K562 (cell line): ENCODE results near the gene INPP5K. TPM values are rescaled to one million over a fixed set of nuclear protein-coding genes. Genes with fewer than 3 reads are reported as not detected.

Experiments
- ATAC-seq: fragments of 200-7000 bp; cut with Tn5 transposase; 3 replicates; pipeline ENCODE4 v1.9.1; 2020; ENCODE audit warnings: moderate library complexity
- BruUV-seq: library from RNA; stranded (reverse); fragments of 400-500 nt; replicated peaks from 2 replicates; lab custom pipeline; 2021; lab: Mats Ljungman, UMichigan
- CTCF ChIA-PET: fragments of 300-600 bp; formaldehyde crosslinking; extraction: SDS; loops from one replicate; lab custom pipeline; 2021; ENCODE audit warnings: low intra/inter-chr PET ratio; lab: Yijun Ruan, JAX
- POLR2A ChIA-PET: fragments of 300-600, 350-650 bp; sonication (Branson Sonifier 250); formaldehyde crosslinking; extraction: SDS; loops from one replicate; lab custom pipeline; 2021; ENCODE audit warnings: antibody characterized with exemption, inconsistent platforms; lab: Yijun Ruan, JAX
- DNase-seq, 4 experiments: peaks; one replicate each; pipeline versions ENCODE4 v3.0.0 to v3.0.0-alpha.2; 2011 to 2018; ENCODE audit warnings: low spot score in 3 of 4, mixed read lengths in 3 of 4; ENCODE audit errors: extremely low read depth in 1 of 4
- FAIRE-seq: peaks from 2 replicates; lab custom pipeline; 2011; peaks lifted over from hg19 to GRCh38; lab: Jason Lieb, UNC
- H2AFZ ChIP-seq: 2 replicates; pipeline ENCODE4 v1.6.0; 2011; ENCODE audit warnings: low read depth, low read length, control low read depth, inconsistent platforms
- H3K27ac ChIP-seq: fragments of 200-600 bp; 3 replicates; pipeline ENCODE4 v1.8.0; 2011; ENCODE audit warnings: low read depth, mild to moderate bottlenecking, control low read depth, inconsistent platforms, low read length, moderate library complexity, mixed read lengths; ENCODE audit errors: extremely low read depth
- H3K27me3 ChIP-seq, 2 experiments: fragments of 300-600 bp in 1 of 2; 2 replicates in 1 of 2; 3 replicates in 1 of 2; pipeline versions ENCODE4 v1.6.0 to v1.8.0; 2011; ENCODE audit warnings: inconsistent platforms in 2 of 2, low read length in 2 of 2, mild to moderate bottlenecking in 1 of 2, mixed read lengths in 1 of 2, moderate library complexity in 1 of 2; ENCODE audit not compliant: control insufficient read depth in 2 of 2, insufficient read depth in 2 of 2
- H3K36me3 ChIP-seq: fragments of 300-600 bp; 3 replicates; pipeline ENCODE4 v1.8.0; 2011; ENCODE audit warnings: mild to moderate bottlenecking, low read length, inconsistent platforms; ENCODE audit not compliant: control insufficient read depth, insufficient read depth
- H3K4me1 ChIP-seq, 2 experiments: fragments of 200-600 bp in 1 of 2; replicated peaks in 1 of 2; 2 replicates in 1 of 2; 3 replicates in 1 of 2; pipeline versions ENCODE4 v1.5.1 to v1.8.0; 2011; ENCODE audit warnings: inconsistent platforms in 2 of 2, low read length in 2 of 2, mild to moderate bottlenecking in 1 of 2, mixed read lengths in 1 of 2, moderate library complexity in 1 of 2; ENCODE audit not compliant: control insufficient read depth in 2 of 2, insufficient read depth in 2 of 2
- H3K4me2 ChIP-seq: 2 replicates; pipeline ENCODE4 v1.6.1; 2011; ENCODE audit warnings: low read length, control low read depth, inconsistent platforms, mixed read lengths; ENCODE audit not compliant: insufficient read depth
- H3K4me3 ChIP-seq: fragments of 200-600 bp; sonication (generic), shearing (Covaris generic); 2 replicates; pipeline ENCODE4 v1.5.1; 2016; ENCODE audit warnings: control low read depth, inconsistent platforms
- H3K79me2 ChIP-seq: fragments of 200-600 bp; 3 replicates; pipeline ENCODE4 v1.8.0; 2011; ENCODE audit warnings: low read length, inconsistent platforms; ENCODE audit not compliant: control insufficient read depth, insufficient read depth
- H3K9ac ChIP-seq, 2 experiments: 2 replicates each; pipeline versions ENCODE4 v1.6.0 to v1.6.1; 2011; ENCODE audit warnings: low read depth in 2 of 2, low read length in 2 of 2, control low read depth in 1 of 2, inconsistent platforms in 1 of 2, mild to moderate bottlenecking in 1 of 2, mixed read lengths in 1 of 2; ENCODE audit not compliant: insufficient read depth in 1 of 2
- H3K9me1 ChIP-seq: one replicate; pipeline ENCODE4 v1.6.0; 2011; ENCODE audit warnings: inconsistent platforms, mild to moderate bottlenecking, low read length, moderate library complexity; ENCODE audit not compliant: control insufficient read depth, insufficient read depth
- H3K9me3 ChIP-seq: replicated peaks from 2 replicates; pipeline ENCODE4 v1.5.1; 2011; ENCODE audit warnings: low read depth, low read length, inconsistent platforms; ENCODE audit not compliant: control insufficient read depth, insufficient read depth
- H4K20me1 ChIP-seq: replicated peaks from 2 replicates; pipeline ENCODE4 v1.6.1; 2011; ENCODE audit warnings: low read length, inconsistent platforms, mixed read lengths; ENCODE audit not compliant: control insufficient read depth, insufficient read depth
- CREB1 ChIP-seq, 2 experiments: sonication (generic) in 1 of 2; formaldehyde crosslinking in 1 of 2; IDR thresholded peaks; 2 replicates each; pipeline versions ENCODE4 v1.6.1 to v1.8.0; 2012 to 2022; ENCODE audit warnings: inconsistent platforms in 1 of 2, mild to moderate bottlenecking in 1 of 2, missing genetic modification reagents in 1 of 2, moderate library complexity in 1 of 2
- CTBP1 ChIP-seq: fragments of 450-650 bp; IDR thresholded peaks from 2 replicates; pipeline ENCODE4 v1.6.1; 2016; ENCODE audit warnings: borderline replicate concordance
- ETV1 ChIP-seq: fragments of 450-650 bp; conservative IDR thresholded peaks from 2 replicates; pipeline ENCODE4 v1.6.1; 2016; ENCODE audit warnings: missing genetic modification characterization, control low read depth, low read depth, missing compliant biosample characterization
- ETV5 ChIP-seq: sonication (generic); formaldehyde crosslinking; IDR thresholded peaks from 2 replicates; pipeline ENCODE4 v1.4.0; 2020; ENCODE audit warnings: low read depth, mild to moderate bottlenecking, missing genetic modification reagents
- HMGN3 ChIP-seq: IDR thresholded peaks from 2 replicates; pipeline ENCODE4 v1.6.1; 2011; ENCODE audit warnings: borderline replicate concordance, low read depth, mild to moderate bottlenecking, mixed read lengths, low read length; ENCODE audit not compliant: insufficient read length; ENCODE audit errors: extremely low read depth
- OTX1 ChIP-seq: fragments of 450-650 bp; formaldehyde crosslinking; IDR thresholded peaks from 2 replicates; pipeline ENCODE4 v1.4.0; 2022; ENCODE audit warnings: mild to moderate bottlenecking
- PHTF2 ChIP-seq: fragments of 250-450 bp; sonication (Bioruptor Pico); IDR thresholded peaks from 2 replicates; pipeline ENCODE4 v1.5.0; 2021; ENCODE audit warnings: mild to moderate bottlenecking
- SAP30 ChIP-seq: fragments of 200-600 bp; sonication (generic); IDR thresholded peaks from 2 replicates; pipeline ENCODE4 v1.6.1; 2012; ENCODE audit warnings: borderline replicate concordance, low read depth, mild to moderate bottlenecking, moderate library complexity, low read length, control low read depth, inconsistent platforms; ENCODE audit not compliant: insufficient read depth, poor library complexity, severe bottlenecking
- SMAD4 ChIP-seq: fragments of 250-450 bp; sonication (Bioruptor Pico); conservative IDR thresholded peaks from 2 replicates; pipeline ENCODE4 v1.8.0; 2021; ENCODE audit warnings: inconsistent platforms, mild to moderate bottlenecking, moderate library complexity
- ZC3H4 ChIP-seq: sonication (generic); formaldehyde crosslinking; IDR thresholded peaks from 2 replicates; pipeline ENCODE4 v1.9.0; 2021; ENCODE audit warnings: missing genetic modification reagents, borderline replicate concordance
- ZNF133 ChIP-seq: fragments of 250-450 bp; sonication (Bioruptor Pico); IDR thresholded peaks from 2 replicates; pipeline ENCODE4 v1.4.0; 2020; ENCODE audit warnings: mild to moderate bottlenecking
- ZNF282 ChIP-seq: sonication (generic); formaldehyde crosslinking; IDR thresholded peaks from 2 replicates; pipeline ENCODE4 v1.8.1; 2023; ENCODE audit warnings: missing genetic modification reagents
- whole genome bisulfite sequencing: fragments of 100-300 bp; shearing (Covaris generic); methylation state at CpG from one replicate; pipeline ENCODE4 v1.1.6; 2016; ENCODE audit warnings: low coverage, mixed read lengths; ENCODE audit not compliant: insufficient coverage; ENCODE audit errors: missing lambda C conversion rate; 5-methylcytosine and 5-hydroxymethylcytosine counted together
- in situ Hi-C: fragments of 300-500 bp; cut with MboI; formaldehyde crosslinking; loops from 4 replicates; pipeline ENCODE4 v1.15.0; 2018; ENCODE audit warnings: inconsistent platforms, mixed read lengths
- intact Hi-C: fragments of 100-400 bp; cut with micrococcal nuclease; formaldehyde crosslinking; loops from 2 replicates; pipeline ENCODE4 v1.14.2; 2022
- polyA plus RNA-seq, 8 experiments: library from polyadenylated mRNA; depleted of rRNA in 4 of 8; stranded (reverse) in 5 of 8; unstranded in 3 of 8; fragments of >200 nt; fragmentation: Nextera tagmentation in 2 of 8; fragmentation: Illumina TruSeq in 1 of 8; extraction: Ambion mirVana in 2 of 8; extraction: Trizol in 1 of 8; gene quantifications; 2 replicates each; pipeline versions ENCODE4 v1.2.1 to v1.2.3, GENCODE V29; 2011 to 2014; ENCODE audit warnings: inconsistent platforms in 1 of 8, missing spikeins in 1 of 8
- total RNA-seq, 7 experiments: library from RNA; depleted of rRNA in 6 of 7; stranded (reverse); fragments of >200 nt in 6 of 7; fragmentation: Illumina TruSeq in 2 of 7; extraction: Trizol in 2 of 7; gene quantifications; 2 replicates each; pipeline versions ENCODE4 v1.2.1 to v1.2.3, GENCODE V29; 2011 to 2021; ENCODE audit warnings: low replicate concordance in 1 of 7

Gene INPP5K
- total and polyA plus RNA-seq, 9 of the 15 experiments (the other 6 are each of a cell fraction or from before 2014, with no cell fraction given), result 0.63 to 15.1 (median 10.1) TPM

DNA sequence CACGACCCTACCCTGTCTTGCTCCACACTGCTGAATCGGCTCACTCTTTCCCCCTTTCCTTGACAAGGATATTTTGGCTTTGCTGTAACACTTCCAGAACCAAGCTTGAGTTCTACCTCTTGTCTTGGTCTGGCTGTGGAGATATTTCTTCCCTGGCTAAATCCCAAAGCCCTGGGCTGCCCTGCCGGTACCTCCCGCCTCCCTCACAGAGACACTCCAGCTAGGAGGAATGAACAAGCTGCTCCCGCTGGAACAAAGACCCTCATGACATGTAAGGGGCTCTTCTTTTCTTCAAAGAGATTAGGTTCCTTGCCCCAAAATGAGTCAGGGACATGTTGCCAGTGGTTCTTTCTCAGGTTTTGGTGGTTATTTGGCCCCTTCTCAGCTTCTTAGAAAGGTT, 10.8 kb downstream of the INPP5K start (continued):
- TF ChIP-seq SMAD4 (CRISPR knock-in tag) (no peak), OTX1 (CRISPR knock-in tag) (no peak), SAP30 (no peak)

GRCh38 chr17:1504866-1505265, 11.5 kb downstream of the INPP5K start:
- WGBS, result 63% methylated on average over 3 of the region's 3 CpGs
- Histone ChIP-seq H3K9ac (no peak overlapping the region; a peak in 1 of 4 replicates), H3K36me3 (no peaks in the 10 kb centered on the region), H4K20me1 (no peaks in the 10 kb centered on the region), H3K79me2 (no peaks in the 10 kb centered on the region), H3K4me3 (no peak overlapping the region), H3K9me3 (no peaks in the 10 kb centered on the region), H3K4me2 (no peak overlapping the region), H3K27ac (no peak overlapping the region), H3K4me1 (no peaks in the 10 kb centered on the region), H3K27me3 (no peaks in the 10 kb centered on the region), H2AFZ (no peak overlapping the region), H3K9me1 (no peaks in the 10 kb centered on the region)
- CTCF ChIA-PET, result interaction anchor here (0.6 kb wide), 1 partner anchor 42 kb away, joined by 3 read pairs; no protein-coding TSS in a partner anchor
- no peak for ATAC-seq
- in situ Hi-C loops (no loop called here), intact Hi-C loops (no loop called here)
- no peak for DNase-seq
- POLR2A ChIA-PET, result interaction anchor here (1.1 to 1.3 kb wide), 2 partner anchors 10 to 12 kb away, joined by 5 to 6 read pairs; partner anchors contain the start of gene INPP5K
- FAIRE-seq, result no peak
- no peak for TF ChIP-seq ZC3H4 (CRISPR knock-in tag)
- TF ChIP-seq CREB1 (IDR thresholded peaks at IDR 0.05), result no peak
- no peak for TF ChIP-seq CREB1 (CRISPR knock-in tag; IDR thresholded peaks at IDR 0.05)
- TF ChIP-seq CTBP1, result no peak
- no peak for TF ChIP-seq HMGN3
- no peak for TF ChIP-seq ZNF282 (CRISPR knock-in tag)
- TF ChIP-seq ZNF133 (CRISPR knock-in tag), result no peak
- no peak for TF ChIP-seq PHTF2
- no peak for TF ChIP-seq ETV5 (CRISPR knock-in tag)
- no peak for TF ChIP-seq ETV1
- BruUV-seq, result no TSS peak
